A549 (cell line): Measurements from ENCODE around the gene NEDD4L. TPM values are rescaled to one million over a fixed set of nuclear protein-coding genes. Genes with fewer than 3 reads are reported as not detected.
A peak's percentile ranks its signal among the peaks of the same experiment; 100 is the strongest.

Experiments used
- ATAC-seq, 2 experiments: fragments of 200-7000 bp in 1 of 2; fragments of >200 bp in 1 of 2; cut with Nextera tagmentation in 1 of 2; cut with Tn5 transposase in 1 of 2; 3 replicates each; pipeline versions ENCODE4 v1.8.0 to v1.9.1; 2018 to 2020; ENCODE audit warnings: mild to moderate bottlenecking in 1 of 2, moderate library complexity in 1 of 2
- CTCF ChIA-PET: fragments of 300-600 bp; sonication (Branson Sonifier 250); formaldehyde crosslinking; extraction: SDS; loops from one replicate; lab custom pipeline; 2021; ENCODE audit warnings: antibody characterized with exemption, inconsistent platforms; lab: Yijun Ruan, JAX
- POLR2A ChIA-PET: fragments of 350-600 bp; formaldehyde crosslinking; extraction: SDS; loops from one replicate; lab custom pipeline; 2021; ENCODE audit warnings: antibody characterized with exemption, inconsistent platforms; lab: Yijun Ruan, JAX
- DNase-seq, 2 experiments: peaks; one replicate each; pipeline versions ENCODE4 v3.0.0 to v3.0.0-alpha.2; 2011 to 2016; ENCODE audit warnings: low read depth in 1 of 2, low spot score in 1 of 2
- FAIRE-seq: peaks from 2 replicates; lab custom pipeline; 2011; peaks lifted over from hg19 to GRCh38; lab: Jason Lieb, UNC
- H3K27ac ChIP-seq, 2 experiments: fragments of >200 bp; sonication (Bioruptor Twin); formaldehyde crosslinking; 3 replicates each; pipeline ENCODE4 v1.5.1; 2016 to 2017
- H3K4me1 ChIP-seq: fragments of >200 bp; sonication (Bioruptor Twin); formaldehyde crosslinking; 3 replicates; pipeline ENCODE4 v1.6.1; 2016
- H3K4me2 ChIP-seq: fragments of >200 bp; sonication (Bioruptor Twin); formaldehyde crosslinking; 3 replicates; pipeline ENCODE4 v1.6.1; 2016
- H3K4me3 ChIP-seq: fragments of >200 bp; sonication (Bioruptor Twin); formaldehyde crosslinking; 3 replicates; pipeline ENCODE4 v1.5.1; 2016
- H3K9me3 ChIP-seq: fragments of >200 bp; sonication (Bioruptor Twin); formaldehyde crosslinking; 3 replicates; pipeline ENCODE4 v1.6.1; 2016
- CEBPB ChIP-seq, 2 experiments: fragments of >200 bp in 1 of 2; sonication (Bioruptor Twin) in 1 of 2; formaldehyde crosslinking in 1 of 2; IDR thresholded peaks; 2 replicates each; pipeline ENCODE4 v1.6.1; 2012 to 2016
- E2F6 ChIP-seq: IDR thresholded peaks from 2 replicates; pipeline ENCODE4 v1.6.1; 2012; ENCODE audit warnings: low read depth, borderline replicate concordance
- EP300 ChIP-seq, 2 experiments: fragments of >200 bp; sonication (Bioruptor Twin); formaldehyde crosslinking; IDR thresholded peaks; 2 replicates in 1 of 2; 3 replicates in 1 of 2; pipeline ENCODE4 v1.6.1; 2016 to 2017
- FOSB ChIP-seq: fragments of 250-450 bp; sonication (Bioruptor Pico); IDR thresholded peaks from 2 replicates; pipeline ENCODE4 v1.5.0; 2020; ENCODE audit warnings: mild to moderate bottlenecking, moderate library complexity
- FOSL2 ChIP-seq, 2 experiments: fragments of 450-650 bp in 1 of 2; fragments of >200 bp in 1 of 2; sonication (Bioruptor Twin) in 1 of 2; formaldehyde crosslinking; IDR thresholded peaks; 2 replicates each; pipeline versions ENCODE4 v1.5.0 to v1.6.1; 2016 to 2020; ENCODE audit warnings: mild to moderate bottlenecking in 1 of 2, moderate library complexity in 1 of 2
- GATA3 ChIP-seq: IDR thresholded peaks from 2 replicates; pipeline ENCODE4 v1.6.1; 2012; ENCODE audit warnings: borderline replicate concordance
- JUN ChIP-seq, 2 experiments: fragments of >200 bp; sonication (Bioruptor Twin); formaldehyde crosslinking; IDR thresholded peaks; 2 replicates in 1 of 2; 3 replicates in 1 of 2; pipeline ENCODE4 v1.6.1; 2016 to 2017
- JUNB ChIP-seq: fragments of >200 bp; sonication (Bioruptor Twin); formaldehyde crosslinking; IDR thresholded peaks from 2 replicates; pipeline ENCODE4 v1.6.1; 2016
- KDM1A ChIP-seq: fragments of 200-600 bp; sonication (generic); IDR thresholded peaks from 2 replicates; pipeline ENCODE4 v1.6.1; 2016; ENCODE audit warnings: low read depth, mild to moderate bottlenecking
- KDM5A ChIP-seq: fragments of 200-600 bp; sonication (generic); IDR thresholded peaks from 2 replicates; pipeline ENCODE4 v1.6.1; 2016; ENCODE audit warnings: antibody characterized with exemption, mild to moderate bottlenecking
- MAFK ChIP-seq: fragments of 450-650 bp; IDR thresholded peaks from 2 replicates; pipeline ENCODE4 v1.6.1; 2014; ENCODE audit not compliant: partially characterized antibody
- MYC ChIP-seq: IDR thresholded peaks from 2 replicates; pipeline ENCODE4 v1.6.1; 2012; ENCODE audit warnings: mild to moderate bottlenecking, inconsistent platforms, low read length, improper control_type of control experiment, borderline replicate concordance
- NFE2L2 ChIP-seq: fragments of 150-350 bp; conservative IDR thresholded peaks from 2 replicates; pipeline ENCODE4 v1.6.1; 2014; ENCODE audit warnings: low read length
- NPAS2 ChIP-seq: fragments of 250-450 bp; sonication (Bioruptor Pico); IDR thresholded peaks from 2 replicates; pipeline ENCODE4 v1.8.0; 2022; ENCODE audit warnings: mild to moderate bottlenecking, moderate library complexity, borderline replicate concordance
- NR3C1 ChIP-seq: fragments of >200 bp; sonication (Bioruptor Twin); formaldehyde crosslinking; IDR thresholded peaks from 3 replicates; pipeline ENCODE4 v1.6.1; 2017
- POLR2A ChIP-seq: IDR thresholded peaks from 2 replicates; pipeline ENCODE4 v1.6.1; 2012; ENCODE audit warnings: mild to moderate bottlenecking, low read length
- RARB ChIP-seq: fragments of 250-450 bp; sonication (Bioruptor Pico); IDR thresholded peaks from 2 replicates; pipeline ENCODE4 v1.8.0; 2021; ENCODE audit warnings: mild to moderate bottlenecking, moderate library complexity
- RNF2 ChIP-seq: fragments of 200-600 bp; sonication (generic); IDR thresholded peaks from 2 replicates; pipeline ENCODE4 v1.6.1; 2016; ENCODE audit warnings: low read depth, mild to moderate bottlenecking, antibody characterized with exemption, moderate library complexity, borderline replicate concordance
- SREBF2 ChIP-seq: fragments of 450-650 bp; IDR thresholded peaks from 2 replicates; pipeline ENCODE4 v1.6.1; 2014; ENCODE audit warnings: mild to moderate bottlenecking, moderate library complexity
- TFCP2L1 ChIP-seq: fragments of 250-450 bp; sonication (Bioruptor Pico); IDR thresholded peaks from 2 replicates; pipeline ENCODE4 v1.5.0; 2021; ENCODE audit warnings: mild to moderate bottlenecking
- TP53 ChIP-seq: fragments of 250-450 bp; sonication (Bioruptor Pico); IDR thresholded peaks from 2 replicates; pipeline ENCODE4 v1.5.0; 2021; ENCODE audit warnings: mild to moderate bottlenecking, moderate library complexity
- ZC3H11A ChIP-seq: fragments of 450-650 bp; IDR thresholded peaks from 2 replicates; pipeline ENCODE4 v1.6.1; 2014; ENCODE audit warnings: antibody characterized with exemption, mild to moderate bottlenecking
- WGBS: methylation state at CpG from one replicate; pipeline ENCODE4 v1.1.6; 2017; ENCODE audit errors: missing lambda C conversion rate; 5-methylcytosine and 5-hydroxymethylcytosine counted together
- polyA plus RNA-seq, 4 experiments: library from polyadenylated mRNA; depleted of rRNA in 3 of 4; stranded (reverse); fragments of >200 nt; fragmentation: RNase III in 1 of 4; extraction: RNeasy Plus Mini Kit Qiagen cat#74134 plus additional on column Dnase treatment in 1 of 4; gene quantifications; 2 replicates in 3 of 4; 3 replicates in 1 of 4; pipeline ENCODE4 v1.2.3, GENCODE V29; 2011 to 2017

Gene NEDD4L
- polyA plus RNA-seq, 2 of the 4 experiments (the other 2 are of a cell fraction) = 18.0 to 36.5 TPM

- Histone ChIP-seq H3K4me1 (peaks cover 59% of the 10 kb centered on the region), H3K4me2 (peak overlapping the region; percentile 79), H3K27ac (peak overlapping the region; percentile 83 to 90), H3K9me3 (no peaks in the 10 kb centered on the region), H3K4me3 (no peak overlapping the region)
- CTCF ChIA-PET = interaction anchor here (0.5 to 1.9 kb wide), 4 partner anchors 11 to 310 kb away, joined by 3 to 4 read pairs (median 4); no protein-coding TSS in a partner anchor
- TF ChIP-seq EP300 (IDR thresholded peaks at IDR 0.05) (peak; percentile 43 to 58; a peak in 2 of 5 replicates), FOSL2 (IDR thresholded peaks at IDR 0.05) (no peak), FOSL2 (CRISPR knock-in tag; IDR thresholded peaks at IDR 0.05) (peak; percentile 71), GATA3 (no peak), E2F6 (no peak), MAFK (peak; percentile 93), CEBPB (IDR thresholded peaks at IDR 0.05) (0 out of 4 replicates have a peak, but pooled peaks have one; percentile 15 to 29), FOSB (CRISPR knock-in tag) (no peak), JUN (IDR thresholded peaks at IDR 0.05) (peak in 1 of 2 experiments; percentile 39; a peak in 2 of 5 replicates), JUNB (peak; percentile 53; the same call in 1 of the 2 replicates), NFE2L2 (peak; percentile 30; the same call in 1 of the 2 replicates)
- TF ChIP-seq, all 56 proteins: peak for 7
- DNase-seq (peak; percentile 34 to 83), ATAC-seq (peak; percentile 94 to 98), FAIRE-seq (no peak)
- WGBS = 16% methylated on average over 8 of the region's 8 CpGs
- POLR2A ChIA-PET = no interaction called here
Measured at GRCh38 chr18:58362027-58362575, 318.1 kb downstream of the NEDD4L start.

DNA sequence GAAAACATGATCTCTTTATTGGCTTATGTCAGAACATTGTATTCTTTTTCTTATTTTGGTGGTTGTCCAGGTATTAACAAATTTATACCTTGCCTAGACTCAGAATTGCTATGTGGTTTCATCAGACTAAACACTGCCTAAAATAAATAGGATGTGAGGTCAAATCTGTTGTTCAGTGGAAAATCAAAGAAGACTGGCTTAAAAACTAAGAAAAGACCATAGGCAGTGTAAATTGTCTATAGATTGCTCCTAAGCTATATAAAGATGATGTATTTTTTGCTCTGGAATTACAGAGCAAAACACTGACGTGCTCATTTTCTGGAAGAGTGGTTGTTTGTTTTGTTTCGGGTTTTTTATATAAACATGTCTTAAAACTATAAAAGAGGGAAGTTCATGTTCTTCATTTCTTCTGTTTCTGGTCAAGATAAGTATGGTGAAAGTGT is 318.8 kb downstream of the NEDD4L start:
- peaks cover 59% of the 10 kb centered on the region for H3K4me1 ChIP-seq
- ATAC-seq (no peak), FAIRE-seq (no peak), DNase-seq (no peak)
- TF ChIP-seq MYC (no peak), GATA3 (no peak), SREBF2 (no peak), POLR2A (no peak), TP53 (CRISPR knock-in tag) (no peak), FOSL2 (IDR thresholded peaks at IDR 0.05) (no peak), FOSL2 (CRISPR knock-in tag; IDR thresholded peaks at IDR 0.05) (no peak), KDM1A (no peak), CEBPB (IDR thresholded peaks at IDR 0.05) (no peak), KDM5A (no peak), NPAS2 (CRISPR knock-in tag) (no peak), RARB (CRISPR knock-in tag) (no peak), ZC3H11A (no peak), TFCP2L1 (no peak), RNF2 (no peak), NR3C1 (no peak)
- CTCF ChIA-PET = interaction anchor here (1.9 kb wide), 1 partner anchor 10 kb away, joined by 4 read pairs; no protein-coding TSS in a partner anchor
- peak overlapping the region; percentile 79 for H3K4me2 ChIP-seq
- POLR2A ChIA-PET = no interaction called here
- peak overlapping the region; percentile 83 to 90 for H3K27ac ChIP-seq
- 88% methylated on average over 2 of the region's 2 CpGs for WGBS
- peak overlapping the region; percentile 11; the same call in 1 of the 3 replicates for H3K4me3 ChIP-seq
- no peaks in the 10 kb centered on the region for H3K9me3 ChIP-seq

DNA sequence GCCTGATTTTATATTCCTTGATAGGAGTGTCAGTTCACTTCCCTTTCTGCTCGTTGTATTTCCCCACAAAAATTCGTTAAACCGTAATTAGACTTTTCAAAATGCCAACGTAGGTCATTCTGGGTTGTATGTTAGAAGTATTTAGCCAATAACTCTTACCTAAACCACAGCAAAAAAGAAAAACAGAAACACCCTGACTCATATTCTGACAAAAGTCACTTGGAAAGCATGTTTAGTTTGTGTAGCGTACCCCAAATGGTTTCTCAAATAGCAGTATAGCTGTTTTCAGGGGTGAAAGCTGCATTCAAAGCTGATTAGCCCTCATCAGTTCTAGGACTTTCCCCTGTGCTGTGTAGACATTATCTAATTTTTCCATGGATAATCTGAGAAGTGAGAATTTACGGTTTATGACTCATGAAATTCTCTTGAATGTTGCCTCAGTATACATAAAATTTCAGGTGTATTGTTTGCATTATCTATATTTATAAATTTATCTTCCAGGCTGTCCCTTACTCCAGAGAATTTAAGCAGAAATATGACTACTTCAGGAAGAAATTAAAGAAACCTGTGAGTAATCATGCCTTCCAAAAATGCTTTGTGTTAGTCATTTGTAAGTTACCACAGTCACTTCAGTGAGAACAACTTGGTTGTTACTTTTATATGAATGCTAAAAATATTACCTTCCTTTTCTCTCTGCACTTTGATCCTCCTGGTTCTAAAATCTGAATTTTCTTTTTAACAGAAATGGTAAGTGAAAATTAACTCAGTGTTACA is 319.9 kb downstream of the NEDD4L start:
- CTCF ChIA-PET = no interaction called here

More for the DNA sequence above, 319.9 kb downstream of the NEDD4L start:
- peak overlapping the region; percentile 83 to 90; a peak in 5 of 6 replicates for H3K27ac ChIP-seq
- H3K4me3 ChIP-seq = no peak overlapping the region
- no peak for TF ChIP-seq E2F6
- TF ChIP-seq FOSL2 (IDR thresholded peaks at IDR 0.05) = no peak
- peak; percentile 21; the same call in 1 of the 2 replicates for TF ChIP-seq FOSL2 (CRISPR knock-in tag; IDR thresholded peaks at IDR 0.05)
- peaks cover 58% of the 10 kb centered on the region for H3K4me1 ChIP-seq
- ATAC-seq = no peak
- POLR2A ChIA-PET = no interaction called here
- DNase-seq = no peak
- H3K4me2 ChIP-seq = peak overlapping the region; percentile 17
- no peak for FAIRE-seq
- no peaks in the 10 kb centered on the region for H3K9me3 ChIP-seq
- 89% methylated on average over 6 of the region's 6 CpGs for whole genome bisulfite sequencing
